H1 (cell line): ENCODE measurements around the gene CXCR5. TPM values are rescaled to one million over a fixed set of nuclear protein-coding genes. Genes with fewer than 3 reads are reported as not detected.

Experiments
- CTCF ChIA-PET: fragments of 300-600 bp; sonication (Branson Sonifier 250); formaldehyde crosslinking; loops from one replicate; lab custom pipeline; 2021; ENCODE audit not compliant: partially characterized antibody; lab: Charles Lee
- POLR2A ChIA-PET: fragments of 300-600 bp; sonication (Branson Sonifier 250); formaldehyde crosslinking; loops from one replicate; lab custom pipeline; 2021; ENCODE audit warnings: inconsistent platforms; ENCODE audit not compliant: partially characterized antibody; lab: Charles Lee
- DNase-seq, 2 experiments: peaks; one replicate each; pipeline versions ENCODE4 v3.0.0 to v3.0.0-alpha.2; 2010 to 2022; ENCODE audit warnings: low spot score in 2 of 2, low read depth in 1 of 2, mixed read lengths in 1 of 2
- FAIRE-seq: peaks from 2 replicates; lab custom pipeline; 2011; peaks lifted over from hg19 to GRCh38; lab: Jason Lieb, UNC
- H2AFZ ChIP-seq: 2 replicates; pipeline ENCODE4 v1.8.1; 2012; ENCODE audit warnings: low read length, inconsistent platforms
- H2AK5ac ChIP-seq: 2 replicates; pipeline ENCODE4 v1.6.1; 2013; ENCODE audit warnings: low read depth, low read length
- H2BK120ac ChIP-seq: replicated peaks from 2 replicates; pipeline ENCODE3; 2013; ENCODE audit warnings: low read depth, low read length, inconsistent platforms
- H2BK12ac ChIP-seq: 2 replicates; pipeline ENCODE4 v1.6.1; 2013; ENCODE audit warnings: low read depth, low read length
- H2BK15ac ChIP-seq: 2 replicates; pipeline ENCODE4 v1.6.1; 2013; ENCODE audit warnings: low read length
- H2BK20ac ChIP-seq: 2 replicates; pipeline ENCODE4 v1.6.1; 2013; ENCODE audit warnings: low read length
- H2BK5ac ChIP-seq: 2 replicates; pipeline ENCODE4 v1.6.1; 2013; ENCODE audit warnings: low read depth, low read length
- H3K14ac ChIP-seq: 2 replicates; pipeline ENCODE4 v1.6.1; 2013; ENCODE audit warnings: inconsistent platforms; ENCODE audit not compliant: insufficient read length
- H3K18ac ChIP-seq: 2 replicates; pipeline ENCODE4 v1.6.1; 2013; ENCODE audit warnings: low read length; ENCODE audit errors: extremely low read depth
- H3K23ac ChIP-seq: 2 replicates; pipeline ENCODE4 v1.6.1; 2013; ENCODE audit warnings: inconsistent platforms; ENCODE audit not compliant: insufficient read length
- H3K23me2 ChIP-seq: 2 replicates; pipeline ENCODE4 v1.6.1; 2013; ENCODE audit warnings: low read depth, low read length
- H3K27ac ChIP-seq: 2 replicates; pipeline ENCODE4 v1.6.1; 2011; ENCODE audit warnings: low read depth, low read length, inconsistent platforms
- H3K27me3 ChIP-seq, 4 experiments: replicated peaks in 1 of 4; 1 replicate in 1 of 4; 2 replicates in 3 of 4; pipeline versions ENCODE4 v1.6.1 to v1.8.1; 2011 to 2013; ENCODE audit warnings: low read length in 3 of 4, mild to moderate bottlenecking in 3 of 4, inconsistent platforms in 2 of 4, mixed read lengths in 2 of 4, moderate library complexity in 1 of 4; ENCODE audit not compliant: control insufficient read depth in 3 of 4, insufficient read depth in 3 of 4; ENCODE audit errors: extremely low read depth in 1 of 4
- H3K36me3 ChIP-seq, 4 experiments: 2 replicates each; pipeline versions ENCODE4 v1.6.1 to v1.8.1; 2011 to 2013; ENCODE audit warnings: mild to moderate bottlenecking in 4 of 4, low read length in 3 of 4, moderate library complexity in 2 of 4, control low read depth in 1 of 4, inconsistent platforms in 1 of 4; ENCODE audit not compliant: insufficient read depth in 4 of 4, control insufficient read depth in 2 of 4
- H3K4ac ChIP-seq: replicated peaks from 2 replicates; pipeline ENCODE3; 2013; ENCODE audit warnings: low read length, low read depth, mixed read lengths, inconsistent platforms; ENCODE audit not compliant: insufficient read length
- H3K4me1 ChIP-seq, 4 experiments: replicated peaks in 1 of 4; 1 replicate in 1 of 4; 2 replicates in 3 of 4; pipeline versions ENCODE4 v1.6.1 to v1.8.1; 2011 to 2013; ENCODE audit warnings: low read length in 3 of 4, inconsistent platforms in 2 of 4, mixed read lengths in 1 of 4; ENCODE audit not compliant: insufficient read depth in 4 of 4, control insufficient read depth in 3 of 4
- H3K4me2 ChIP-seq, 2 experiments: 2 replicates each; pipeline versions ENCODE4 v1.6.1 to v1.8.1; 2011 to 2013; ENCODE audit warnings: low read depth in 2 of 2, low read length in 2 of 2, control low read depth in 1 of 2, inconsistent platforms in 1 of 2, mild to moderate bottlenecking in 1 of 2; ENCODE audit not compliant: insufficient read depth in 1 of 2
- H3K4me3 ChIP-seq, 4 experiments: fragments of 200-600, 300-600 bp in 1 of 4; sonication (generic), shearing (Covaris generic), sonication (Bioruptor Twin) in 1 of 4; 2 replicates each; pipeline versions ENCODE4 v1.5.1 to v1.8.1; 2011 to 2016; ENCODE audit warnings: low read length in 4 of 4, low read depth in 3 of 4, control low read depth in 2 of 4, inconsistent platforms in 2 of 4, mild to moderate bottlenecking in 2 of 4, mixed read lengths in 1 of 4, moderate library complexity in 1 of 4; ENCODE audit not compliant: insufficient read depth in 2 of 4; ENCODE audit errors: extremely low read depth in 1 of 4
- H3K56ac ChIP-seq: replicated peaks from 2 replicates; pipeline ENCODE3; 2013; ENCODE audit warnings: low read depth, mild to moderate bottlenecking, mixed read lengths, low read length, inconsistent platforms; ENCODE audit not compliant: insufficient read length
- H3K79me1 ChIP-seq: 2 replicates; pipeline ENCODE4 v1.6.1; 2013; ENCODE audit warnings: low read depth, low read length, control low read depth
- H3K79me2 ChIP-seq, 2 experiments: 2 replicates each; pipeline versions ENCODE4 v1.6.1 to v1.8.1; 2012 to 2013; ENCODE audit warnings: low read length in 2 of 2, mild to moderate bottlenecking in 2 of 2, inconsistent platforms in 1 of 2; ENCODE audit not compliant: insufficient read depth in 2 of 2, control insufficient read depth in 1 of 2
- H3K9ac ChIP-seq, 4 experiments: replicated peaks in 1 of 4; 1 replicate in 1 of 4; 2 replicates in 3 of 4; pipeline versions ENCODE4 v1.6.1 to v1.8.1; 2011 to 2013; ENCODE audit warnings: low read depth in 3 of 4, low read length in 3 of 4, control low read depth in 2 of 4, mild to moderate bottlenecking in 2 of 4, moderate library complexity in 2 of 4, inconsistent platforms in 1 of 4; ENCODE audit errors: extremely low read depth in 1 of 4
- H3K9me3 ChIP-seq, 2 experiments: 2 replicates each; pipeline versions ENCODE4 v1.6.1 to v1.8.1; 2012 to 2013; ENCODE audit warnings: mild to moderate bottlenecking in 2 of 2, moderate library complexity in 2 of 2, control low read depth in 1 of 2, inconsistent platforms in 1 of 2, low read depth in 1 of 2, low read length in 1 of 2, mixed read lengths in 1 of 2; ENCODE audit not compliant: insufficient read depth in 2 of 2
- H4K20me1 ChIP-seq, 2 experiments: replicated peaks in 1 of 2; 2 replicates each; pipeline versions ENCODE3 to v1.8.1; 2011 to 2013; ENCODE audit warnings: inconsistent platforms in 2 of 2, low read length in 2 of 2, mild to moderate bottlenecking in 1 of 2; ENCODE audit not compliant: insufficient read depth in 2 of 2, control insufficient read depth in 1 of 2
- H4K5ac ChIP-seq: 2 replicates; pipeline ENCODE4 v1.6.1; 2013; ENCODE audit warnings: low read length, low read depth, mixed read lengths, inconsistent platforms; ENCODE audit not compliant: insufficient read length
- H4K8ac ChIP-seq: 2 replicates; pipeline ENCODE4 v1.8.0; 2013; ENCODE audit warnings: mild to moderate bottlenecking, moderate library complexity, low read length, inconsistent platforms; ENCODE audit not compliant: insufficient read depth; ENCODE audit errors: extremely low read depth
- H4K91ac ChIP-seq: replicated peaks from 2 replicates; pipeline ENCODE3; 2013; ENCODE audit warnings: low read length, mixed read lengths, inconsistent platforms; ENCODE audit not compliant: insufficient read length
- CEBPB ChIP-seq: IDR thresholded peaks from 2 replicates; pipeline ENCODE4 v1.6.1; 2012; ENCODE audit warnings: low read depth, low read length
- WGBS, 2 experiments: shearing (Covaris generic) in 1 of 2; methylation state at CpG; one replicate each; pipeline versions ENCODE4 v1.1.6 to v1.1.7; 2013 to 2015; ENCODE audit warnings: low lambda C conversion rate in 2 of 2, mixed read lengths in 2 of 2, inconsistent platforms in 1 of 2, low coverage in 1 of 2, missing lambda C conversion rate in 1 of 2; ENCODE audit not compliant: insufficient replicate concordance in 2 of 2, insufficient coverage in 1 of 2, insufficient read length in 1 of 2; ENCODE audit errors: extremely low coverage in 1 of 2, missing lambda C conversion rate in 1 of 2; 5-methylcytosine and 5-hydroxymethylcytosine counted together
- polyA plus RNA-seq, 7 experiments: library from polyadenylated mRNA; depleted of rRNA in 3 of 7; stranded (reverse) in 5 of 7; unstranded in 2 of 7; fragments of >200 nt in 5 of 7; fragments of 200-250 nt in 2 of 7; gene quantifications; 1 replicate in 5 of 7; 2 replicates in 1 of 7; 4 replicates in 1 of 7; pipeline versions ENCODE4 v1.2.1 to v1.2.3, GENCODE V29; 2011 to 2013; ENCODE audit warnings: missing spikeins in 2 of 7, mixed read lengths in 2 of 7
- total RNA-seq: library from RNA; stranded (reverse); fragmentation: NEBNext Ultra II Directional; extraction: Animal tissue kit (Norgen Biotek cat#: 25700); gene quantifications from 2 replicates; pipeline ENCODE4 v1.2.1, GENCODE V29; 2021

Gene CXCR5
- total and polyA plus RNA-seq, 2 of the 8 experiments (the other 6 are each of a cell fraction or from before 2014, with no cell fraction given) = not detected

GRCh38 chr11:118896921-118897591 lies 13.4 kb downstream of the CXCR5 start:
- Histone ChIP-seq H3K79me2 (no peaks in the 10 kb centered on the region; a peak in 1 of 4 replicates), H3K36me3 (peaks cover 6 to 35% (median 26%) of the 10 kb centered on the region in 4 experiments; a peak in 5 of 8 replicates), H4K91ac (no peak overlapping the region), H3K27ac (no peak overlapping the region), H2BK120ac (no peak overlapping the region), H3K23me2 (no peaks in the 10 kb centered on the region), H2AK5ac (no peak overlapping the region), H2BK5ac (0 out of 2 replicates have a peak overlapping the region, but pooled peaks have one; percentile 39)
- POLR2A ChIA-PET = interaction anchor here (0.6 to 5.2 kb wide), 12 partner anchors 11 to 107 kb away, joined by 3 to 61 read pairs (median 6); partner anchors contain the start of gene DDX6
- no peak for TF ChIP-seq CEBPB
- TF ChIP-seq, all 59 proteins: peak for 0
- H3K4ac ChIP-seq = peak overlapping the region; percentile 57
- peak overlapping the region; percentile 17; the same call in 1 of the 2 replicates for H2BK12ac ChIP-seq
- peak overlapping the region; percentile 29; the same call in 1 of the 2 replicates for H2BK15ac ChIP-seq
- H3K23ac ChIP-seq = no peak overlapping the region
- no peak overlapping the region for H3K4me2 ChIP-seq
- H3K9ac ChIP-seq = no peak overlapping the region
- 83% methylated on average over 12 of the region's 12 CpGs; no CpG with 5 or more reads in 1 of the 2 experiments for WGBS, 2 experiments
- no peak for DNase-seq
- H3K18ac ChIP-seq = peak overlapping the region; percentile 71; the same call in 1 of the 2 replicates
- no peak overlapping the region for H3K4me3 ChIP-seq
- CTCF ChIA-PET = interaction anchor here (0.7 to 2.9 kb wide), 6 partner anchors 11 to 237 kb away, joined by 3 to 23 read pairs (median 4); partner anchors contain the start of gene CXCR5
- H3K56ac ChIP-seq = no peak overlapping the region
- H2BK20ac ChIP-seq = no peak overlapping the region
- FAIRE-seq = no peak
- H3K27me3 ChIP-seq = peaks cover 0 to 3% (median 0%) of the 10 kb centered on the region in 4 experiments; a peak in 1 of 7 replicates
- H2AFZ ChIP-seq = no peak overlapping the region
- no peaks in the 10 kb centered on the region for H3K79me1 ChIP-seq
- no peak overlapping the region for H3K14ac ChIP-seq
- H4K8ac ChIP-seq = no peak overlapping the region
- H4K20me1 ChIP-seq = peaks cover 6 to 7% of the 10 kb centered on the region in 2 experiments
- no peak overlapping the region for H4K5ac ChIP-seq
- H3K4me1 ChIP-seq = peaks cover 3 to 44% (median 26%) of the 10 kb centered on the region in 4 experiments
- no peaks in the 10 kb centered on the region for H3K9me3 ChIP-seq
